Activated CD4-positive, alpha-beta T cell treated with anti-CD3 and anti-CD28 coated beads for 4 hours (primary cell): ENCODE data around the gene ZDHHC14.
"Not testable (repeated sequence)": the region's sequence is repeated elsewhere in the genome, so short reads cannot be mapped to it uniquely, and the experiment has no call there.

Experiments used
- DNase-seq, 2 donors: peaks; one replicate each; pipeline ENCODE4 v3.0.0-alpha.2; 2020

The ZDHHC14 gene

DNA sequence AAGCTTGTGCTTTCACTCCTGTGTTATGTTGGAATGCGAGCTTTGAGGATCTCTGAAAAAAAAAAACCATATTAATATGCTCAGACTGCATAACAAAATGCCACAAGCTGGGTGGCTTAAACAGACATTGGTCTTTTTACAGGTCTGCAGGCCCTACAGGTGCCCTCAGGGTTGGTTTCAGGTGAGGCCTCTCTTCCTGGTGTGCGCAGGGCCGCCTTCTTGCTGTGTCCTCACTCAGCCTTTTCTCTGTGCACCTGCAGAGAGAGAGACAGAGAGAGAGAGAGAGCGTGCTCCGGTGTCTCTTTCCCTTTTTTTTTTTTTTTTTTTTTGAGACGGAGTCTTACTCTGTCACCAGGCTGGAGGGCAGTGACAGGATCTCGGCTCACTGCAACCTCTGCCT lies 327.9 kb downstream of the ZDHHC14 start:
- DNase-seq = no peak

- DNase-seq = no peak
Observed at GRCh38 chr6:157709555-157709954, 328.6 kb downstream of the ZDHHC14 start.

DNA sequence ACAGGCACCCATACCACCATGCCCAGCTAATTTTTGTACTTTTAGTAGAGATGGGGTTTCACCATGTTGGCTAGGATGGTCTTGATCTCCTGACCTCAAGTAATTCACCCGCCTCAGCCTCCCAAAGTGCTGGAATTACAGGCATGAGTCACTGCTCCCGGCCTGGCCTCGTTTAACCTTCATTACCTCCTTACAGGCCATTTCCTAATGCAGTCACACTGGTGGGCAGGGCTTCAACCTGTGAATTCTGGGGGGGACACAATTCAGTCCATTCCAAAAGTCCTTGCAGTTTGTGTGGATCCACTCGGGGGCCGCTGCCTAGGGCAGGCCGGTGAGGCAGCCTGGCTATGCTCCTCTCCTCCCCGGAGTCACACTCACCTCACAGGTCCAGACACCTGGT lies 329.6 kb downstream of the ZDHHC14 start:
- no peak for DNase-seq

DNA sequence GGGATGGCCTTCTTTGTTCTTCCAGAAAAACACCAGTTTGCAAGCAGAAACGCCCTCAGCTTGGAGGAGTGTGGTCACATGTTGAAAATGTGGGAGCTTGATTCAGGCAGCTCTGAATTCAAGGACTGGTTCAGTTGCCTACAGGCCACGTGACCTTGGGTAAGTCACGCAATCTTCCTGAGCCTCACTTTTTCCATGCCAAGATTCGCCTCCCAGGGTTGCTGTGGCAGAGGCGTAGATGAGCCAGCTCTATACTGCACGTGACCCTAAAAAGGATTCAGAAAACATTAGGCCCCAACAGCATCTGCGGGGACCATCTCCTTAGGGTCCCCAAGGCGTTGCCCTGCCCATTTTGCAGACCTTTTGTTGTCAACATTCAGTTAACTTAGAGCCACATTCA lies 330.1 kb downstream of the ZDHHC14 start:
- DNase-seq = no peak

- no peak for DNase-seq
Observed at GRCh38 chr6:157712585-157713295, 331.8 kb downstream of the ZDHHC14 start.

GRCh38 chr6:157713451-157714152 lies 332.6 kb downstream of the ZDHHC14 start:
- DNase-seq = no peak

GRCh38 chr6:157714153-157714490 lies 333.1 kb downstream of the ZDHHC14 start:
- no peak for DNase-seq

- no peak for DNase-seq
Observed at GRCh38 chr6:157715728-157716164, 334.8 kb downstream of the ZDHHC14 start.

- DNase-seq = no peak
Observed at GRCh38 chr6:157716251-157716995, 335.4 kb downstream of the ZDHHC14 start.

- no peak for DNase-seq
Observed at GRCh38 chr6:157717340-157717748, 336.4 kb downstream of the ZDHHC14 start.

GRCh38 chr6:157718503-157719187 lies 337.7 kb downstream of the ZDHHC14 start:
- no peak for DNase-seq

DNA sequence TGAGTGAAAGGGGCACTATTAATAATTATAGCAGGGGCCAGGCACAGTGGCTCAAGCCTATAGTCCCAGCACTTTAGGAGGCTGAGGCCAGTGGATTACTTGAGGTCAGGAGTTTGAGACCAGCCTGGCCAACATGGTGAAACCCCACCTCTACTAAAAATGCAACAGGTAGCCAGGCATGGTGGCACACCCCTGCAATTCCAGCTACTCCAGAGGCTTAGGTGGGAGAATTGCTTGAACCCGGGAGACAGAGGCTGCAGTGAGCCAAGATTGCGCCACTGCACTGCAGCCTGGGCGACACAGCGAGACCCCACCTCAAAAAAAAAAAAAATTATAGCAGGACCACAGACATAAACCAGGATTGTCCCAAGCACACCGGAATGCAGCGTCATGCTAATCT lies 340.0 kb downstream of the ZDHHC14 start:
- DNase-seq = not testable (repeated sequence)

- DNase-seq = no peak
Observed at GRCh38 chr6:157721426-157721825, 340.4 kb downstream of the ZDHHC14 start.

DNA sequence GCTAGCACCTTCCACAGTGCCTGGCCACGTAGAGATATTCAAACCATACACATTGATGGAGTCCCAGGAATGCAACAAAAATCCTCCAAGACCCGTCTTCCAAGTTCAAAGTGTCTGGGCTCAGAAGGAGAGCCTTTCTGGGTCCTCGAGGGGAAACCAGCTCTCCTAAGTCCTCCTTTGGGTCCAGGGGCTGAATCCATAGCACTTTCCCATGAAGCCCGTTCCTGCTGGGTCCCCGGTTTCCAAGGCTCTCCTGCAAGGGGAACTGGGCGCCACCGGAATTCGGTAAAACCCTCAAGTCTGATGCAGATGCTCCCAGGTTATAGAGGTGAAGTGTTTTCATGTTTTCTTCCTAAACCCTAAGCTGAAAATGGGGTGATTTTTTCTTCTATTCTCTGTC lies 340.8 kb downstream of the ZDHHC14 start:
- DNase-seq = no peak

DNA sequence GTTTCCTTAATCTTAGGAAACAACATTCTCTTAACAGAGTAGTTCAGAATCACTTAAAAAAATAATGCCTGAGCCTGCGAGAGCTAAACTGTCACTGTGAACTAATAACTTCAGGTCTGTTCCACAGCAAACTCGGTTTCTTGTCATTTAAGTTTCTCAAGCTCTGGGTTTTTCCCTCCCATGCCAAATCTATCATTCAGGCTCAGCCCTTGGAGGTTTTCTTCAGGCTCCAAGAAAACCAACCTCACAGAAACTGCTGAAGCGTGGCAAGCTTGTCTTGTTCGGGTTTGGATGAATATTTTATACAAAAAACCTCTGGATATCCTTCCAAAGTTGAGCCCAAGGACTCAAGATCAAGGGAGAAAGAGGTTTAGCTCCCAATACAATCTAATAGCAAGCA lies 342.4 kb downstream of the ZDHHC14 start:
- no peak for DNase-seq

DNA sequence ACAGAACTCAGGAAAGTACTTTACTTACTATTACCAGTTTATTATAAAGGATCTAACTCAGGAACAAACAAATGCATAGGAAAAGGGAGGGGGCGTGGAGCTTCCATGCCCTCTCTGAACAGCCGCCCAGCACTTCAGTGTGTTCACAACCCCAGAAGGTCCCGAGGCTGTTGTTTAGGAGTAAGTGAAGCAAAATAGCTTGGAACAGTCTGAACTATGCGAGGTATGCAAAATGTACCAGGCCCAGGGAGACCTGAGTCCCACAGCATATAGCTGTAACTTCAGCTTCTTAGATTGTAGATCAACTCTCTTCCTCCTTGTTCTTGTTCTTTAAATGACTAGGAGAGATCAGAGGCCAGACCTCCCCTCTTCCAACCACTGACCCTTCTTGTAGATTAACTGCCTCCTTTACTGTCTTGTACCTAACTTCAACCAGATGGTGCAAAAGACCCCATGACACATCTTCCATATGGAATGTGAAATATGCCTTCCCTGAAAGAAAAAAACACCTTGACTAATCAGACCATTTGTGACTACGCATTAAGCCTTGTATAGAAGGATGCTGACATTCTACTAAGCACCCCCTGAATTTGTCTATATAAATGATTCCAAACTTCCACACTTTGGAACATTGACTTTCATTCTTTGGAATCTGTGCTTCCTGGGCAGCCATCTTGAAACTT lies 343.3 kb downstream of the ZDHHC14 start:
- no peak for DNase-seq

DNA sequence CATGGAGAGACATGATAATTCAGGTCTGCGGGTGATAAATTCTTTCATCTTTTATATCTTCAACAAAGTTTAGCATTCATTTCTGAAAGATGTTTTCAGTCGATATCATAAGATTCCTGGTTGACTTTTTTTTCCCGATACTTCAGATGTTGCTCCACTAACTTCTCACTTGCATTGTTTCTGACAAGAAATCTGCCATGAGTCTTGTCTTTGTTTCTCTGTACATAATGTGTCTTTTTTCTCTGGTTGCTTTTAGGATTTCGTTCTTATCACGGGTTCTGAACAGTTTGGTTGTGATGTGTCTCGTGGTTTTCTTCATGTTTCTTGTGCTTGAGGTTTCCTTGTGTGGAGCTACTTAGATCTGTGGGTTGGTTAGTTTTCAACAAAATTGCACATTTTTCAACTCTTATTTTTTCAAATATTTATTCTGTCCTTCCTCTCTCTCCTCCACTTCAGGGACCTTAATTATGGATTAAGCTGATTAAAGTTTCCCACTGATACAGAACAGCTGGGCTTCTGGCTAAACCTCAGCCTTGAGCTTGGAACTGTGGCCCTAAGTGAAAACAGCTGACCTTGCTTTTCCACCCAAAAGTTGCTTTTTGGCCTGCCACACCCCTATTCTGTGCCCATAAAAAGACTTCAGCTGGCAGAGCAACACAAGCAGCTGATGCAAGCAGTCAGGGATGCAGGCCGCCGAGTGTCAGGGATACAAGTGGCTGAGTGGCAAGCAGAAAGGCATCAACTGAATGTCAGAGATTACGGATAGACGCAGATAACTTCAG lies 344.2 kb downstream of the ZDHHC14 start:
- no peak for DNase-seq

- no peak for DNase-seq
Observed at GRCh38 chr6:157725836-157726235, 344.8 kb downstream of the ZDHHC14 start.

- DNase-seq = no peak
Observed at GRCh38 chr6:157726892-157727628, 346.1 kb downstream of the ZDHHC14 start.
